HFFc6 (cell line): ENCODE measurements around the gene WASF2. TPM values are rescaled to one million over a fixed set of nuclear protein-coding genes. Genes with fewer than 3 reads are reported as not detected.

Source experiments
- DNase-seq: peaks from one replicate; pipeline ENCODE4 v3.0.0-alpha.2; 2018
- H3K27ac Mint-ChIP-seq: 2 replicates; pipeline ENCODE4 v1.8.0; 2020; ENCODE audit warnings: mild to moderate bottlenecking, mixed read lengths
- H3K27me3 Mint-ChIP-seq: 2 replicates; pipeline ENCODE4 v1.8.0; 2021; ENCODE audit warnings: mild to moderate bottlenecking, moderate library complexity, mixed read lengths; ENCODE audit not compliant: insufficient read depth
- H3K36me3 Mint-ChIP-seq: 2 replicates; pipeline ENCODE4 v1.8.0; 2021; ENCODE audit warnings: low read depth, mixed read lengths
- H3K4me1 Mint-ChIP-seq: 2 replicates; pipeline ENCODE4 v1.8.0; 2020; ENCODE audit warnings: low read depth, mixed read lengths
- H3K4me3 Mint-ChIP-seq: 2 replicates; pipeline ENCODE4 v1.8.0; 2020; ENCODE audit warnings: mild to moderate bottlenecking, moderate library complexity, mixed read lengths
- H3K9me3 Mint-ChIP-seq: 2 replicates; pipeline ENCODE4 v1.8.0; 2020; ENCODE audit warnings: mild to moderate bottlenecking, mixed read lengths
- CTCF ChIP-seq: fragments of 200-600 bp; sonication (generic); IDR thresholded peaks from 2 replicates; pipeline ENCODE4 v1.5.0; 2021; ENCODE audit warnings: antibody characterized with exemption, mild to moderate bottlenecking
- total RNA-seq, 6 experiments: library from RNA; stranded (reverse); fragmentation: NEBNext Ultra II Directional; extraction: Animal tissue kit (Norgen Biotek cat#: 25700); gene quantifications; 2 replicates in 1 of 6; 3 replicates in 5 of 6; pipeline ENCODE4 v1.2.3, GENCODE V29; 2021

The WASF2 gene
- total RNA-seq, 6 experiments from 2014 or later = 84.4 to 99.7 (median 93.1) TPM

GRCh38 chr1:27416387-27417111 is 73.4 kb downstream of the WASF2 start:
- no peak overlapping the region for H3K27ac Mint-ChIP-seq
- no peaks in the 10 kb centered on the region for H3K9me3 Mint-ChIP-seq
- peak; percentile 74 for DNase-seq
- TF ChIP-seq CTCF = peak; percentile 86
- H3K27me3 Mint-ChIP-seq = no peaks in the 10 kb centered on the region
- peaks cover 34% of the 10 kb centered on the region for H3K4me1 Mint-ChIP-seq
- peaks cover 41% of the 10 kb centered on the region for H3K36me3 Mint-ChIP-seq
- no peak overlapping the region for H3K4me3 Mint-ChIP-seq

- Mint-ChIP-seq H3K36me3 (peaks cover 45% of the 10 kb centered on the region), H3K9me3 (no peaks in the 10 kb centered on the region), H3K27ac (no peak overlapping the region), H3K27me3 (no peaks in the 10 kb centered on the region), H3K4me3 (no peak overlapping the region), H3K4me1 (peaks cover 26% of the 10 kb centered on the region)
- no peak for TF ChIP-seq CTCF
- no peak for DNase-seq
Observed at GRCh38 chr1:27414091-27414490, 75.9 kb downstream of the WASF2 start.

- Mint-ChIP-seq H3K27ac (no peak overlapping the region), H3K27me3 (no peaks in the 10 kb centered on the region), H3K9me3 (no peaks in the 10 kb centered on the region), H3K4me1 (peaks cover 21% of the 10 kb centered on the region), H3K4me3 (no peak overlapping the region), H3K36me3 (peaks cover 44% of the 10 kb centered on the region)
- no peak for DNase-seq
- TF ChIP-seq CTCF = no peak
Observed at GRCh38 chr1:27413004-27413403, 77.0 kb downstream of the WASF2 start.

GRCh38 chr1:27412502-27412901 is 77.5 kb downstream of the WASF2 start:
- no peak for TF ChIP-seq CTCF
- Mint-ChIP-seq H3K9me3 (no peaks in the 10 kb centered on the region), H3K4me3 (no peak overlapping the region), H3K4me1 (peaks cover 19% of the 10 kb centered on the region), H3K36me3 (peaks cover 49% of the 10 kb centered on the region), H3K27me3 (no peaks in the 10 kb centered on the region), H3K27ac (no peak overlapping the region)
- no peak for DNase-seq

DNA sequence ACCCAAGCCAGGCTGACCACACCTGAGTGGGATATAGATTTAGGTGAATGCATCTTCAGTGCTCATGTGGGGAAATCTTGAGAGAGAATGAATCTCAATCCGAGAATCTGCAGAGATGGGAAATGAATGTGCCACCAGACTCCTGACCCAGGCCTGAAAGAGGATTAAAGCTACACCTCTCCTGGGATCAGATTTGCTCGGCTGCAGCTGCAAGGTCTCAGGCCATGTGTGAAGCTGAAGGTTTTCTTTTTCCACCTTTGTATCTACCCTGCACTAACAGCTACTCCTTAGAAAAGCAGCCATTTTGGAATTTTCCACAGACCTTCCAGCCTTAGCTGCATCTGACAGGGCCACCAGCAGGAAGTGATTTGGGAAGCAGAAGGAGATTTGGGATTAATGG is 79.3 kb downstream of the WASF2 start:
- peaks cover 42% of the 10 kb centered on the region for H3K36me3 Mint-ChIP-seq
- H3K4me1 Mint-ChIP-seq = peaks cover 7% of the 10 kb centered on the region
- DNase-seq = no peak
- no peaks in the 10 kb centered on the region for H3K9me3 Mint-ChIP-seq
- H3K4me3 Mint-ChIP-seq = no peak overlapping the region
- H3K27ac Mint-ChIP-seq = peak overlapping the region; percentile 14; the same call in 1 of the 2 replicates
- peaks cover 1% of the 10 kb centered on the region; the same call in 1 of the 2 replicates for H3K27me3 Mint-ChIP-seq
- TF ChIP-seq CTCF = no peak
